GM21825 (cell line): ENCODE measurements around the gene MAPKAP1.

Source experiments
- ATAC-seq: cut with Tn5 transposase; IDR thresholded peaks from one replicate; pipeline ENCODE4 v1.9.1; 2021; ENCODE audit warnings: mild to moderate bottlenecking, moderate library complexity; ENCODE audit not compliant: unreplicated experiment

MAPKAP1 gene

GRCh38 chr9:125493384-125493783 is 213.6 kb downstream of the MAPKAP1 start:
- no peak for ATAC-seq

- no peak for ATAC-seq
Observed at GRCh38 chr9:125492719-125493118, 214.3 kb downstream of the MAPKAP1 start.

- no peak for ATAC-seq
Observed at GRCh38 chr9:125487842-125488241, 219.2 kb downstream of the MAPKAP1 start.

GRCh38 chr9:125486576-125486975 is 220.4 kb downstream of the MAPKAP1 start:
- ATAC-seq, result no peak

GRCh38 chr9:125486152-125486508 is 220.9 kb downstream of the MAPKAP1 start:
- no peak for ATAC-seq

- ATAC-seq, result no peak
Observed at GRCh38 chr9:125485471-125486151, 221.4 kb downstream of the MAPKAP1 start.

GRCh38 chr9:125484350-125485282 is 222.4 kb downstream of the MAPKAP1 start:
- no peak for ATAC-seq

GRCh38 chr9:125483697-125484096 is 223.3 kb downstream of the MAPKAP1 start:
- no peak for ATAC-seq

GRCh38 chr9:125479846-125480615 is 227.0 kb downstream of the MAPKAP1 start:
- ATAC-seq, result no peak

GRCh38 chr9:125477089-125477544 is 229.9 kb downstream of the MAPKAP1 start:
- no peak for ATAC-seq

GRCh38 chr9:125476645-125477044 is 230.4 kb downstream of the MAPKAP1 start:
- no peak for ATAC-seq

- no peak for ATAC-seq
Observed at GRCh38 chr9:125475385-125475784, 231.6 kb downstream of the MAPKAP1 start.

- no peak for ATAC-seq
Observed at GRCh38 chr9:125472926-125473701, 233.9 kb downstream of the MAPKAP1 start.

- ATAC-seq, result no peak
Observed at GRCh38 chr9:125472562-125472925, 234.5 kb downstream of the MAPKAP1 start.

GRCh38 chr9:125470767-125471580 is 236.0 kb downstream of the MAPKAP1 start:
- no peak for ATAC-seq

- no peak for ATAC-seq
Observed at GRCh38 chr9:125470189-125470588, 236.8 kb downstream of the MAPKAP1 start.

- ATAC-seq, result no peak
Observed at GRCh38 chr9:125468646-125469045, 238.4 kb downstream of the MAPKAP1 start.

GRCh38 chr9:125467116-125467740 is 239.8 kb downstream of the MAPKAP1 start:
- no peak for ATAC-seq

- no peak for ATAC-seq
Observed at GRCh38 chr9:125466411-125466810, 240.6 kb downstream of the MAPKAP1 start.
